ENCODE data around the gene CREB5.
A peak's percentile ranks its signal among the peaks of the same experiment; 100 is the strongest.
"Not testable (repeated sequence)": the region's sequence is repeated elsewhere in the genome, so short reads cannot be mapped to it uniquely, and the experiment has no call there.

Gene CREB5

DNA sequence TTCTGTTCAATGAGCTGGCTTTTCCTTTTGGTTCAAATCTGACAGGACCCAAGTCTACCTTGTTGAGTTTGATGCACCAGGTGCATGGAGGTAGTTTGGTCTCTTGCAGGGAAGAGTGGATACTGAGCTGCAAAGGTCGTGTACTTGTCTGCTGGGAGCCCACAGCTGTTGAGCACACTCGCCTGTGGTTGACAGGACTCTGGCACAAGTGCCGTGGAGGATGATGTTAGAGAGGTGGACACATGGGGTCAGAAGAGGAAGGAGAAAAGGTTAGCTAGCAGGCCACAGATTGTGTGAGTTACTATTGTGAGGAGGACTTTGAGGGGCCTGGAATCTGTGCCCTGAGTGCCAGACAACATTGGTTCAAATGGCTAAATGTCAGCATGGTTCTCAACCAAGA lies 197.3 kb downstream of the CREB5 start:
- TF ChIP-seq, protein P1, sequence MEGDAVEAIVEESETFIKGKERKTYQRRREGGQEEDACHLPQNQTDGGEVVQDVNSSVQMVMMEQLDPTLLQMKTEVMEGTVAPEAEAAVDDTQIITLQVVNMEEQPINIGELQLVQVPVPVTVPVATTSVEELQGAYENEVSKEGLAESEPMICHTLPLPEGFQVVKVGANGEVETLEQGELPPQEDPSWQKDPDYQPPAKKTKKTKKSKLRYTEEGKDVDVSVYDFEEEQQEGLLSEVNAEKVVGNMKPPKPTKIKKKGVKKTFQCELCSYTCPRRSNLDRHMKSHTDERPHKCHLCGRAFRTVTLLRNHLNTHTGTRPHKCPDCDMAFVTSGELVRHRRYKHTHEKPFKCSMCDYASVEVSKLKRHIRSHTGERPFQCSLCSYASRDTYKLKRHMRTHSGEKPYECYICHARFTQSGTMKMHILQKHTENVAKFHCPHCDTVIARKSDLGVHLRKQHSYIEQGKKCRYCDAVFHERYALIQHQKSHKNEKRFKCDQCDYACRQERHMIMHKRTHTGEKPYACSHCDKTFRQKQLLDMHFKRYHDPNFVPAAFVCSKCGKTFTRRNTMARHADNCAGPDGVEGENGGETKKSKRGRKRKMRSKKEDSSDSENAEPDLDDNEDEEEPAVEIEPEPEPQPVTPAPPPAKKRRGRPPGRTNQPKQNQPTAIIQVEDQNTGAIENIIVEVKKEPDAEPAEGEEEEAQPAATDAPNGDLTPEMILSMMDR (IDR thresholded peaks at IDR 0.05; ENCODE audit: poor library complexity, severe bottlenecking) = no peak
- DNase-seq (ENCODE audit: low spot score) = no peak
- Histone ChIP-seq H3K4me1 (ENCODE audit: insufficient read depth, poor library complexity, severe bottlenecking) (peaks cover 39% of the 10 kb centered on the region), H3K27me3 (ENCODE audit: insufficient read depth, poor library complexity, severe bottlenecking) (no peaks in the 10 kb centered on the region), H3K9me3 (ENCODE audit: severe bottlenecking) (no peaks in the 10 kb centered on the region), H3K4me3 (ENCODE audit: severe bottlenecking) (no peak overlapping the region), H3K36me3 (ENCODE audit: low read depth) (no peaks in the 10 kb centered on the region), H3K27ac (ENCODE audit: poor library complexity, severe bottlenecking) (no peak overlapping the region)
- ATAC-seq (ENCODE audit: low read depth) = no peak

DNA sequence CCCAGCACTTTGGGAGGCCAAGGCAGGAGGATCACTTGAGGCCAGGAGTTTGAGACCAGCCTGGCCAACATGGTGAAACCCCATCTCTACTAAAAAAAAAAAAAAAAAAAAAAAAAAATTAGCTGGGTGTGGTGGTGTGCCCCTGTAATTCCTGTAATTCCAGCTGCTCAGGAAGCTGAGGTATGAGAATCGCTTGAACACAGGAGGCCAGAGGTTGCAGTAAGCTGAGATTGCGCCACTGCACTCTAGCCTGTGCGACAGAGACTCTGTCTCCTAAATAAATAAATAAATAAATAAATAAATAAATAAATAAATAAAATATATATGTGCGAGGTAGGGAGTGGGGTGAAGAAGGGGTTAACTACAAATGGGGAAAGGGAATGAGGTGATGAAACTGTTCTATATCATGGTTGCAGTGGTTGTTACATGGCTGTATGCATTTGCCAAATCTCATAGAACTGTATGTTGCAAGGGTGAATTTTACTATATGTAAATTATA lies 199.1 kb downstream of the CREB5 start:
- peak; percentile 5 for ATAC-seq (ENCODE audit: low read depth)
- peaks cover 39% of the 10 kb centered on the region for H3K4me1 ChIP-seq (ENCODE audit: insufficient read depth, poor library complexity, severe bottlenecking)
- not testable (repeated sequence) for H3K4me3 ChIP-seq (ENCODE audit: severe bottlenecking); H3K9me3 ChIP-seq (ENCODE audit: severe bottlenecking); DNase-seq (ENCODE audit: low spot score); H3K36me3 ChIP-seq (ENCODE audit: low read depth); H3K27me3 ChIP-seq (ENCODE audit: insufficient read depth, poor library complexity, severe bottlenecking)
- H3K27ac ChIP-seq (ENCODE audit: poor library complexity, severe bottlenecking) = peak overlapping the region; percentile 71

DNA sequence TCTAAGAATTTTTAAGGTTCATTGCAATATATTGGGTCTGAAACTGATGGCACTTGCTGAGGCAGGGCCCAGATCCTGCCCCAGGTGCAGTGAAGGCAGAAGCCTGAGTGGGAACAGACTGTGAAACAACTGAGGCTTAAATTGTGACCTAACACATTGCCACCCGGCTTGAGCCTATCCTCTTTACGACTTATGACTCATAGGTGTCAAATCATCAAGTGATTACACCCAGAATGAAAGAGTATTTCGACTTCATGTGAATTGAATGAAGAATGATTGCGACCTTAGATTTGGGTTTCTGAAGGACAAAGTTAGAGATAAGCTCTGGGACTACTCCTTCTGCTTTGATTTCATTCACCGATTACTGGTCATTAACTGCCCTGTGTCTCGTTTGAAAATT lies 200.9 kb downstream of the CREB5 start:
- no peak for DNase-seq (ENCODE audit: low spot score)
- TF ChIP-seq, protein P1 (IDR thresholded peaks at IDR 0.05; ENCODE audit: poor library complexity, severe bottlenecking) = no peak
- H3K27ac ChIP-seq (ENCODE audit: poor library complexity, severe bottlenecking) = peak overlapping the region; percentile 71
- ATAC-seq (ENCODE audit: low read depth) = no peak
- no peaks in the 10 kb centered on the region for H3K9me3 ChIP-seq (ENCODE audit: severe bottlenecking)
- no peak overlapping the region for H3K4me3 ChIP-seq (ENCODE audit: severe bottlenecking)
- no peaks in the 10 kb centered on the region for H3K36me3 ChIP-seq (ENCODE audit: low read depth)
- peaks cover 39% of the 10 kb centered on the region for H3K4me1 ChIP-seq (ENCODE audit: insufficient read depth, poor library complexity, severe bottlenecking)
- no peaks in the 10 kb centered on the region for H3K27me3 ChIP-seq (ENCODE audit: insufficient read depth, poor library complexity, severe bottlenecking)

DNA sequence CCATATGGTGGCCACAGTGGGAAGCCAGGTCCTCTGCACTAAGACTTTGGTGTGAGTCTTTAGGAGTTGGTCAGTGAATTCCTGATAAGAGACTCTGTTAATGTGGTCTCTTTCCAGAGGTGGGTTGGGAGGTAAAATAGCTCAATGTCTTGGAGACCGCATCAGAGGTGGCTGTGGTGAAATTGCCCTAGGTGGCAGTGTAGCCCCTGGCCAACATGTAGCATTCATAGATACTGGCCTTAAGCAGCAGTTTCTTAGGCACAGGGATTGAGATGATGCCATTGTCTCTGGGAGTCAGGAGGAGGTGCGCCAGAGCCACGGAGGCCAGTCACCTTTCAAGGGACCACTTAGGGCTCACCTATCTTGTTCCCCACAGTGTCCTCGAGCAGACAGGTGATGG lies 202.8 kb downstream of the CREB5 start:
- TF ChIP-seq, protein P1 (IDR thresholded peaks at IDR 0.05; ENCODE audit: poor library complexity, severe bottlenecking) = peak; percentile 8
- Histone ChIP-seq H3K4me3 (ENCODE audit: severe bottlenecking) (no peak overlapping the region), H3K27ac (ENCODE audit: poor library complexity, severe bottlenecking) (no peak overlapping the region), H3K36me3 (ENCODE audit: low read depth) (no peaks in the 10 kb centered on the region), H3K27me3 (ENCODE audit: insufficient read depth, poor library complexity, severe bottlenecking) (no peaks in the 10 kb centered on the region), H3K9me3 (ENCODE audit: severe bottlenecking) (no peaks in the 10 kb centered on the region), H3K4me1 (ENCODE audit: insufficient read depth, poor library complexity, severe bottlenecking) (peaks cover 25% of the 10 kb centered on the region)
- DNase-seq (ENCODE audit: low spot score) = no peak
- ATAC-seq (ENCODE audit: low read depth) = no peak

DNA sequence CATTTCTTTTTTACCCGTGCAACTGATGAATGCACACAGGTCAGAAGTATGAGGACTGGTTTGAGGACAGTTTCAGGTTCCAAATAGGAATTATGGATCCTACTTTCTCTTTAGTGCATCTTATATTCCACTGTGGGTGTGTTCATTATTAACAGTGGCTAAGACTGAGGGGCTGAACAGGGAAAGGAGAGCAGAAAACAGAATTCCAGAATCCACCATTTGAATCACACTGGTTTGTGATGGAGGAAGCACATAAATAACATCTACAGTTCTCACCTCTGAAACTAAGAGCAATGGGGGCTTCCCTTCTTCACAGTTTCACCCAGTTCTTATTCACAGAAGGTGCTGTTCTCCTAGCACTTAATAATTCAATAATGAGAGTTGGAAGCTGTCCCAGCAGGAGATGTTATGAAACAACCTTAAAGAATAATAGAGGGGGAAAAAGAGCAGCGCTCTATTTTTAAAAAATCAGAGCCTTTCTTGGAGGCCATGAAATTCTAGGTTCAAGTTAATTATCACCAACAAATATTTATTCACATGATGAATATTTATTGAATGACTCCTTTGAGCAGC lies 205.1 kb downstream of the CREB5 start:
- no peak overlapping the region for H3K27ac ChIP-seq (ENCODE audit: poor library complexity, severe bottlenecking)

More for the DNA sequence above, 205.1 kb downstream of the CREB5 start:
- H3K36me3 ChIP-seq (ENCODE audit: low read depth) = no peaks in the 10 kb centered on the region
- H3K4me1 ChIP-seq (ENCODE audit: insufficient read depth, poor library complexity, severe bottlenecking) = peaks cover 12% of the 10 kb centered on the region
- ATAC-seq (ENCODE audit: low read depth) = no peak
- no peaks in the 10 kb centered on the region for H3K27me3 ChIP-seq (ENCODE audit: insufficient read depth, poor library complexity, severe bottlenecking)
- no peak overlapping the region for H3K4me3 ChIP-seq (ENCODE audit: severe bottlenecking)
- TF ChIP-seq, protein P1 (IDR thresholded peaks at IDR 0.05; ENCODE audit: poor library complexity, severe bottlenecking) = no peak
- DNase-seq (ENCODE audit: low spot score) = no peak
- H3K9me3 ChIP-seq (ENCODE audit: severe bottlenecking) = no peaks in the 10 kb centered on the region

All from RWPE2 (cell line).